ENCODE results near the gene ZNF76.

DNA sequence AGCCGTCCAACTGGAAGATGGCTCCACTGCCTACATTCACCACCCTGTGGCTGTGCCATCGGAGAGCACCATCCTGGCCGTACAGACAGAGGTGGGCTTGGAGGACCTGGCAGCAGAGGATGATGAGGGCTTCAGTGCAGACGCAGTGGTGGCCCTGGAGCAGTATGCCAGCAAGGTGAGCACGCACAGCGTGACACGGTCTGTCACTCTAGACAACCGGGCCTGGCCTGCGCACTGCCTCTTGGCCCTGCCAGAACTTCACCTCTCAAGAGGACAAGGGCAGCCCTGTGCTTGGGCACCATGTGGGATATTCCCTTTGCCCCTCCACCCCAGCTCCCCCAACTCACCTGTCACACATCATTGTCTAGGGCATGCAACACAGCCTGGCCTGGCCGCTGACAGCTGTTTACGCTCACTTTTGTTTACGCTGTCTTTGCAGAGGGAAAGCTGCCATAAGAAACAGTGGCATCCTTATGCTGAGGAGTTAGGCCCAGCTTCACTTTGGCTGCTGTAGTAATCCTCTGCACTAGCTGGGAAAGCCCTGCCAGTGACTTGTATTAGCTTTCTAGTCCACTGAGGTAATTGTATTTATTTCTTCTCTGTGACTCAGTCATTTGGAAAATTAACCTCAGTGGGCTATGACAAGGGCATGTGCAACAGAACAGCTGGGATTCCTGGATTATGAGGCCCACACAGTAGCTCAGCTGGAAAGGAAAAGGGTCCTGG, 28.3 kb downstream of the ZNF76 start:
- no peak for TF ChIP-seq POLR2AphosphoS5 (IDR thresholded peaks at IDR 0.05; ENCODE audit: low read length)
- TF ChIP-seq, protein P1, sequence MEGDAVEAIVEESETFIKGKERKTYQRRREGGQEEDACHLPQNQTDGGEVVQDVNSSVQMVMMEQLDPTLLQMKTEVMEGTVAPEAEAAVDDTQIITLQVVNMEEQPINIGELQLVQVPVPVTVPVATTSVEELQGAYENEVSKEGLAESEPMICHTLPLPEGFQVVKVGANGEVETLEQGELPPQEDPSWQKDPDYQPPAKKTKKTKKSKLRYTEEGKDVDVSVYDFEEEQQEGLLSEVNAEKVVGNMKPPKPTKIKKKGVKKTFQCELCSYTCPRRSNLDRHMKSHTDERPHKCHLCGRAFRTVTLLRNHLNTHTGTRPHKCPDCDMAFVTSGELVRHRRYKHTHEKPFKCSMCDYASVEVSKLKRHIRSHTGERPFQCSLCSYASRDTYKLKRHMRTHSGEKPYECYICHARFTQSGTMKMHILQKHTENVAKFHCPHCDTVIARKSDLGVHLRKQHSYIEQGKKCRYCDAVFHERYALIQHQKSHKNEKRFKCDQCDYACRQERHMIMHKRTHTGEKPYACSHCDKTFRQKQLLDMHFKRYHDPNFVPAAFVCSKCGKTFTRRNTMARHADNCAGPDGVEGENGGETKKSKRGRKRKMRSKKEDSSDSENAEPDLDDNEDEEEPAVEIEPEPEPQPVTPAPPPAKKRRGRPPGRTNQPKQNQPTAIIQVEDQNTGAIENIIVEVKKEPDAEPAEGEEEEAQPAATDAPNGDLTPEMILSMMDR (IDR thresholded peaks at IDR 0.05 in 2 of 3, conservative IDR thresholded peaks at IDR 0.05 in 1 of 3; ENCODE audit: control insufficient read depth in 2 of 3, extremely low read depth in 1 of 3, insufficient read depth in 1 of 3, low read depth in 3 of 3, low read length in 3 of 3) = no peak
- TF ChIP-seq EGR1 (IDR thresholded peaks at IDR 0.05; ENCODE audit: borderline replicate concordance in 1 of 2, low read depth in 2 of 2, low read length in 2 of 2) = no peak
- no peak for TF ChIP-seq POLR2A (IDR thresholded peaks at IDR 0.05; ENCODE audit: low read depth, low read length)
- TF ChIP-seq SUPT20H (IDR thresholded peaks at IDR 0.05; ENCODE audit: borderline replicate concordance, control insufficient read depth, low read depth, low read length) = no peak
- no peak for TF ChIP-seq SREBF2 (IDR thresholded peaks at IDR 0.05; ENCODE audit: low read length)

Data from GM12878 (cell line).